Heart left ventricle (tissue), 13 donors: ENCODE measurements around the gene B3GAT2.

Experiments used
- CTCF ChIP-seq, 12 donors: fragments of 200-600 bp; sonication (generic) in 4 of 12; IDR thresholded peaks; one replicate each; pipeline versions ENCODE4 v1.5.0 to v1.8.0; 2018 to 2022; ENCODE audit warnings: antibody characterized with exemption in 12 of 12, mild to moderate bottlenecking in 5 of 12
- POLR2A ChIP-seq, 2 donors: fragments of 450-650 bp; IDR thresholded peaks; one replicate each; pipeline ENCODE4 v1.6.1; 2017; ENCODE audit warnings: antibody characterized with exemption in 2 of 2, mild to moderate bottlenecking in 2 of 2, moderate library complexity in 2 of 2
- donor health status: ischemic (EF 13 %, LVEDD 7.1; RV severe dilation, severe dysfunction).
- donor health status: DM: no; HTN: yes; CAD: no.
- donor health status: DM: no; HTN: no; CAD: no.
- donor health status: ischemic (EF 25% LVEDD 6.9; RV normal size, moderate dysfunction).
- donor health status: ischemic (EF 25% LVEDD 5.7; RV mildly dilated, moderate dysfunction).
- donor health status: ischemic (EF 35%, LVEDD 5.7; RV mildly dilated, moderate dysfunction).
- donor health status: nonischemic (EF 11% LVEDD 7.7; RV severe dilation, severe dysfunction).
- donor health status: DM: yes; HTN: yes; CAD: no.
- donor health status: PGD.
- donor health status: ischemic (EF 29% LVEDD 5.4; RV normal size, mild dysfunction).
- donor health status: nonischemic (EF 23%, LVEDD 6.1; RV moderate dilation, normal function).

GRCh38 chr6:70874181-70874913, 82.5 kb downstream of the B3GAT2 start:
- no peak for TF ChIP-seq CTCF (IDR thresholded peaks at IDR 0.05)
- TF ChIP-seq POLR2A (IDR thresholded peaks at IDR 0.05): no peak
